ENCODE data around the gene ZBTB18. TPM values are rescaled to one million over a fixed set of nuclear protein-coding genes. Genes with fewer than 3 reads are reported as not detected.

The ZBTB18 gene
- total RNA-seq, 1 experiment from 2014 or later, result 15.2 TPM

- Histone ChIP-seq H3K4me3 (ENCODE audit: low read depth, low read length, poor library complexity, severe bottlenecking) (no peak overlapping the region), H3K27me3 (replicated peaks; ENCODE audit: insufficient read depth, low read depth, low read length, poor library complexity) (no peaks in the 10 kb centered on the region), H3K36me3 (ENCODE audit: insufficient read depth, low read length, poor library complexity, severe bottlenecking) (no peaks in the 10 kb centered on the region), H3K4me1 (ENCODE audit: insufficient read depth, low read length, poor library complexity, severe bottlenecking) (no peaks in the 10 kb centered on the region), H3K27ac (ENCODE audit: low read depth, low read length, poor library complexity, severe bottlenecking) (no peak overlapping the region), H3K9me3 (ENCODE audit: low read depth, low read length, poor library complexity, severe bottlenecking) (no peaks in the 10 kb centered on the region)
- BruUV-seq (replicated peaks), result no TSS peak
- TF ChIP-seq EZH2 (IDR thresholded peaks at IDR 0.05; ENCODE audit: borderline replicate concordance, low read depth, low read length, poor library complexity, severe bottlenecking) (no peak), CTCF (conservative IDR thresholded peaks at IDR 0.05; ENCODE audit: low read depth, low read length) (no peak)
- no peak for DNase-seq (ENCODE audit: low spot score)
- ChIA-PET POLR2A (ENCODE audit: low non-redundant PET) (no interaction called here), CTCF (no interaction called here)
- intact Hi-C loops (cut with micrococcal nuclease; ENCODE audit: unreplicated experiment), result no loop called here
These were observed 32.4 kb downstream of the ZBTB18 start for GRCh38 chr1:244083383-244083943.

- Histone ChIP-seq H3K27ac (ENCODE audit: low read depth, low read length, poor library complexity, severe bottlenecking) (no peak overlapping the region), H3K4me3 (ENCODE audit: low read depth, low read length, poor library complexity, severe bottlenecking) (no peak overlapping the region), H3K36me3 (ENCODE audit: insufficient read depth, low read length, poor library complexity, severe bottlenecking) (no peaks in the 10 kb centered on the region), H3K27me3 (replicated peaks; ENCODE audit: insufficient read depth, low read depth, low read length, poor library complexity) (no peaks in the 10 kb centered on the region), H3K9me3 (ENCODE audit: low read depth, low read length, poor library complexity, severe bottlenecking) (no peaks in the 10 kb centered on the region), H3K4me1 (ENCODE audit: insufficient read depth, low read length, poor library complexity, severe bottlenecking) (no peaks in the 10 kb centered on the region)
- POLR2A ChIA-PET (ENCODE audit: low non-redundant PET), result no interaction called here
- no peak for TF ChIP-seq CTCF (conservative IDR thresholded peaks at IDR 0.05; ENCODE audit: low read depth, low read length)
- TF ChIP-seq EZH2 (IDR thresholded peaks at IDR 0.05; ENCODE audit: borderline replicate concordance, low read depth, low read length, poor library complexity, severe bottlenecking), result no peak
- DNase-seq (ENCODE audit: low spot score), result peak; percentile 80
- intact Hi-C loops (cut with micrococcal nuclease; ENCODE audit: unreplicated experiment), result no loop called here
- CTCF ChIA-PET, result interaction anchor here (0.5 kb wide), 1 partner anchor 160 kb away, joined by 3 read pairs; no protein-coding TSS in a partner anchor
- no TSS peak for BruUV-seq (replicated peaks)
These were observed 33.7 kb downstream of the ZBTB18 start for GRCh38 chr1:244084763-244085162.

GRCh38 chr1:244085891-244086290, 34.8 kb downstream of the ZBTB18 start:
- Histone ChIP-seq H3K36me3 (ENCODE audit: insufficient read depth, low read length, poor library complexity, severe bottlenecking) (no peaks in the 10 kb centered on the region), H3K27ac (ENCODE audit: low read depth, low read length, poor library complexity, severe bottlenecking) (no peak overlapping the region), H3K9me3 (ENCODE audit: low read depth, low read length, poor library complexity, severe bottlenecking) (no peaks in the 10 kb centered on the region), H3K27me3 (replicated peaks; ENCODE audit: insufficient read depth, low read depth, low read length, poor library complexity) (peaks cover 3% of the 10 kb centered on the region), H3K4me1 (ENCODE audit: insufficient read depth, low read length, poor library complexity, severe bottlenecking) (no peaks in the 10 kb centered on the region), H3K4me3 (ENCODE audit: low read depth, low read length, poor library complexity, severe bottlenecking) (no peak overlapping the region)
- no peak for DNase-seq (ENCODE audit: low spot score)
- ChIA-PET CTCF (no interaction called here), POLR2A (ENCODE audit: low non-redundant PET) (no interaction called here)
- TF ChIP-seq CTCF (conservative IDR thresholded peaks at IDR 0.05; ENCODE audit: low read depth, low read length) (no peak), EZH2 (IDR thresholded peaks at IDR 0.05; ENCODE audit: borderline replicate concordance, low read depth, low read length, poor library complexity, severe bottlenecking) (no peak)
- BruUV-seq (replicated peaks), result no TSS peak
- intact Hi-C loops (cut with micrococcal nuclease; ENCODE audit: unreplicated experiment), result no loop called here
